ENCODE measurements around the gene CDKN1B.
A peak's percentile ranks its signal among the peaks of the same experiment; 100 is the strongest.

The CDKN1B gene

DNA sequence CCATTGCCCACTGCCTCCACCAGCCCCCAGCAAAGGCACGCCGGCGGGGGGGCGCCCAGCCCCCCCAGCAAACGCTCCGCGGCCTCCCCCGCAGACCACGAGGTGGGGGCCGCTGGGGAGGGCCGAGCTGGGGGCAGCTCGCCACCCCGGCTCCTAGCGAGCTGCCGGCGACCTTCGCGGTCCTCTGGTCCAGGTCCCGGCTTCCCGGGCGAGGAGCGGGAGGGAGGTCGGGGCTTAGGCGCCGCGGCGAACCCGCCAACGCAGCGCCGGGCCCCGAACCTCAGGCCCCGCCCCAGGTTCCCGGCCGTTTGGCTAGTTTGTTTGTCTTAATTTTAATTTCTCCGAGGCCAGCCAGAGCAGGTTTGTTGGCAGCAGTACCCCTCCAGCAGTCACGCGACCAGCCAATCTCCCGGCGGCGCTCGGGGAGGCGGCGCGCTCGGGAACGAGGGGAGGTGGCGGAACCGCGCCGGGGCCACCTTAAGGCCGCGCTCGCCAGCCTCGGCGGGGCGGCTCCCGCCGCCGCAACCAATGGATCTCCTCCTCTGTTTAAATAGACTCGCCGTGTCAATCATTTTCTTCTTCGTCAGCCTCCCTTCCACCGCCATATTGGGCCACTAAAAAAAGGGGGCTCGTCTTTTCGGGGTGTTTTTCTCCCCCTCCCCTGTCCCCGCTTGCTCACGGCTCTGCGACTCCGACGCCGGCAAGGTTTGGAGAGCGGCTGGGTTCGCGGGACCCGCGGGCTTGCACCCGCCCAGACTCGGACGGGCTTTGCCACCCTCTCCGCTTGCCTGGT is at the start of gene CDKN1B:
Gene CDKN1B, plus strand, starts transcription at position 576 of the 793 bp plus-strand sequence. CDS start 472 bp downstream, outside the sequence.
- TF ChIP-seq, protein P1, sequence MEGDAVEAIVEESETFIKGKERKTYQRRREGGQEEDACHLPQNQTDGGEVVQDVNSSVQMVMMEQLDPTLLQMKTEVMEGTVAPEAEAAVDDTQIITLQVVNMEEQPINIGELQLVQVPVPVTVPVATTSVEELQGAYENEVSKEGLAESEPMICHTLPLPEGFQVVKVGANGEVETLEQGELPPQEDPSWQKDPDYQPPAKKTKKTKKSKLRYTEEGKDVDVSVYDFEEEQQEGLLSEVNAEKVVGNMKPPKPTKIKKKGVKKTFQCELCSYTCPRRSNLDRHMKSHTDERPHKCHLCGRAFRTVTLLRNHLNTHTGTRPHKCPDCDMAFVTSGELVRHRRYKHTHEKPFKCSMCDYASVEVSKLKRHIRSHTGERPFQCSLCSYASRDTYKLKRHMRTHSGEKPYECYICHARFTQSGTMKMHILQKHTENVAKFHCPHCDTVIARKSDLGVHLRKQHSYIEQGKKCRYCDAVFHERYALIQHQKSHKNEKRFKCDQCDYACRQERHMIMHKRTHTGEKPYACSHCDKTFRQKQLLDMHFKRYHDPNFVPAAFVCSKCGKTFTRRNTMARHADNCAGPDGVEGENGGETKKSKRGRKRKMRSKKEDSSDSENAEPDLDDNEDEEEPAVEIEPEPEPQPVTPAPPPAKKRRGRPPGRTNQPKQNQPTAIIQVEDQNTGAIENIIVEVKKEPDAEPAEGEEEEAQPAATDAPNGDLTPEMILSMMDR (IDR thresholded peaks at IDR 0.05; ENCODE audit: borderline replicate concordance, insufficient read depth, low read depth, low read length): no peak
- H3K4me3 ChIP-seq (ENCODE audit: low read depth, low read length): peak within 1 kb of the TSS; percentile 81

DNA sequence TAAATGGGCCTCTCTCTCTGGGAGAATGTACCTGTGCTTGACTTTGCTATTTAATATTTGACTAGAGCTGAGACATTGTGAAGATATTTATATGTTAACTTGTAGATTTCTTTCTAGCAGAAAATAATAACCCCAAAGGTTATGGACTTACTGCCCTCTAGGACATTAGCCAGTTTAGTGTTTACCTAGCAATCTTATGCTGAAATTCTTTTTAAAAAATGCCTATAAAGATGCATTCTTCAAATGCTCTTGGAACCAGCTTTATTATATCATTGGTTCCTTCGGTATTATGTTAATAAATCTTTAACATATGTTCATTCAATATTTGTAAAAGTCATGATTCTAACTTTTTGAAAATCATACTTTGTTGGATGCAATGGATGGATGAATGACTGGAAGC is 49.2 kb upstream of the CDKN1B start:
- TF ChIP-seq, protein P1 (IDR thresholded peaks at IDR 0.05; ENCODE audit: borderline replicate concordance, insufficient read depth, low read depth, low read length): no peak
- H3K4me3 ChIP-seq (ENCODE audit: low read depth, low read length): no peak overlapping the region

DNA sequence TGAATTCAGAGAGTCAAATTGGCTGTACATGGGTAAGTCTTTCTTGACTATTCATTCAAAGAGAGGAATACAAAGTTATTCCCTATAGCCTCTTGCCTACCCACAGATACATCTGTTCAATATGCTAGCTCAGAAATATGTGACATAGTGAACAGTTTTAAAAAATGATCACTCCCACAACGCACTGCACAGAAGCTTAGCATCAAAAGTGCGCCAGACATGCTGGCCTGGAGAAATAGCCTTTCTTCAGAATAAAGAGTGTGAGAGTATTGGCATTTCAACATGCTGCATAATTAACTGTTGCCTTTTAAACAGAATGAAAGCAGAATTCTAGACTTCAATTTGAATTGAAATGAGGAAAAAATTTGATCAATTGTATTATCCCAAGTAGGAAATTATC is 48.1 kb upstream of the CDKN1B start:
- no peak overlapping the region for H3K4me3 ChIP-seq (ENCODE audit: low read depth, low read length)
- TF ChIP-seq, protein P1 (IDR thresholded peaks at IDR 0.05; ENCODE audit: borderline replicate concordance, insufficient read depth, low read depth, low read length): no peak

DNA sequence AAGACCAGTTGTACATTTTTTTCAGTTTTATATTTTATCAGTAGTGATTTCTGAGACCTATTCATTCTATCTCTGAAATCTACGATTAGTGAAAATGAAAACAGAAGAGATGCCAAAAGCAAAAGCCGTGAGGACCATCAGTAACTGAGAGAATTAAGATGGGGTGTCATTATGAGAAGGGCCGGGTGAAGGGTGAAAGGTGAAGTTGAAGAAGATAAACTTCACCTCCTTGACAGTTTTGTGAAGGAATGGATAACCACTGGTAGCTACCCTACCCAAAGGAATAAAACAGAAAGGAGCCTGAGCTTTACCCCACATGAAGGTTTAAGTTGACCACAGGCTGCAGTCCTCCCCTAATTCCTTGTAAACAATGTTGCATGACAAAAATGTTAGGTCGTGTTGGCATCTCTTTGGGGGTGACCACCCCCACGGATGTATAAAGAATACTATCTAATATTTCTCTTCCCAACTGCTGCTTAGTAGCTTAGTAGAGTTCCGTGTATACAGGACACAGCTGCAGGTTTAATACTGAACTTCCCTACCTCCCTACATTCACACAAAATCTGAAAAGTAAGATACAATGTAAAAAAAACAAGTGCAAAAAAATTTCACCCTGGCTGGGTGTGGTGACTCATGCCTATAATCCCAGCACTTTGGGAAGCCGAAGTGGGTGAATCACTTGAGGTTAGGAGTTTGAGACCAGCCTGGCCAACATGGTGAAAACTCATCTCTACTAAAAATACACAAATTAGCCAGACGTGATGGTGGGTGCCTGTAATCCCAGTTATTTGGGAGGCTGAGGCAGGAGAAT is 45.1 kb upstream of the CDKN1B start:
- TF ChIP-seq, protein P1 (IDR thresholded peaks at IDR 0.05; ENCODE audit: borderline replicate concordance, insufficient read depth, low read depth, low read length): no peak
- no peak overlapping the region for H3K4me3 ChIP-seq (ENCODE audit: low read depth, low read length)

DNA sequence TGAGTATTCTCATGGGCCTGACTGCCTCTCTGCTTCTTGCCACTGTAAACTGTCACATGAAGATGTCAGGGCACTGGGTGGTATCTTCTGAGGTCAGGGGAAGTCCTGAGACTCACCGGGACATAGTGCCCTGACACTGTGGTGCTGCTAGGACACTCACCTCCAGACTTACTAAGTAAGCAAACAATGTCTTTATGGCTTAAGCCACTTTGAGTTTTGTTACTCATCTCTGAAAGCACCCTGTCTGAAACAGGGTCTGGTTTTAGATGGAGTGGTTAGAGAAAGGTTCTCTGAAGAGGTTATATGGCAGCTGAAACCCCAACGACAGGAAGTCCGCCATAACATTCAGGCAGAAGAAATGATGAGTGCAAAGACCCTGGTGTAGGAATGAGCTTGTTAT is 43.9 kb upstream of the CDKN1B start:
- TF ChIP-seq, protein P1 (IDR thresholded peaks at IDR 0.05; ENCODE audit: borderline replicate concordance, insufficient read depth, low read depth, low read length): no peak
- H3K4me3 ChIP-seq (ENCODE audit: low read depth, low read length): no peak overlapping the region

DNA sequence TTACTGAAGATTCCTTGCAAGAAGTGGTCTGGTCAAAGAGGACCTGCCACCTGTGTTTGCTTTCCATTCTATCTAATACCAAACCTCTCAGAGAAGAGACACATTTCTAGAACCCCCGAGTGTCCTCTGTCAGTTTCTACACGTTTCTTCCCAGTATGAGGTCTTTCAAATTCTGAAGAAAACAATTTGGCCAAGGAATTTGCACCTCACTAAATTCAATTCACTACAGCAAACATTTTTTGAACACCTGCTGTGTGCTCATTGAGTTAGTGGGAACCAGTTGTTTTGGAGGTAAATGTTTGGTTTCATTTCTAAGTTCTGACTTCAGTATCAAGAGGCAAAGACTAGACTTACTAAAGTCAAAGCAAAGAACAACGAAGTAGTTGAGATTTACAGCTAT is 40.6 kb upstream of the CDKN1B start:
- TF ChIP-seq, protein P1 (IDR thresholded peaks at IDR 0.05; ENCODE audit: borderline replicate concordance, insufficient read depth, low read depth, low read length): no peak
- H3K4me3 ChIP-seq (ENCODE audit: low read depth, low read length): no peak overlapping the region
